A549 (cell line): ENCODE data around the gene CPNE1. TPM values are rescaled to one million over a fixed set of nuclear protein-coding genes. Genes with fewer than 3 reads are reported as not detected.
A peak's percentile ranks its signal among the peaks of the same experiment; 100 is the strongest.

Source experiments
- ATAC-seq, 2 experiments: fragments of 200-7000 bp in 1 of 2; fragments of >200 bp in 1 of 2; cut with Nextera tagmentation in 1 of 2; cut with Tn5 transposase in 1 of 2; 3 replicates each; pipeline versions ENCODE4 v1.8.0 to v1.9.1; 2018 to 2020; ENCODE audit warnings: mild to moderate bottlenecking in 1 of 2, moderate library complexity in 1 of 2
- CTCF ChIA-PET: fragments of 300-600 bp; sonication (Branson Sonifier 250); formaldehyde crosslinking; extraction: SDS; loops from one replicate; lab custom pipeline; 2021; ENCODE audit warnings: antibody characterized with exemption, inconsistent platforms; lab: Yijun Ruan, JAX
- POLR2A ChIA-PET: fragments of 350-600 bp; formaldehyde crosslinking; extraction: SDS; loops from one replicate; lab custom pipeline; 2021; ENCODE audit warnings: antibody characterized with exemption, inconsistent platforms; lab: Yijun Ruan, JAX
- DNase-seq, 2 experiments: peaks; one replicate each; pipeline versions ENCODE4 v3.0.0 to v3.0.0-alpha.2; 2011 to 2016; ENCODE audit warnings: low read depth in 1 of 2, low spot score in 1 of 2
- FAIRE-seq: peaks from 2 replicates; lab custom pipeline; 2011; peaks lifted over from hg19 to GRCh38; lab: Jason Lieb, UNC
- H3K27ac ChIP-seq, 2 experiments: fragments of >200 bp; sonication (Bioruptor Twin); formaldehyde crosslinking; 3 replicates each; pipeline ENCODE4 v1.5.1; 2016 to 2017
- H3K4me1 ChIP-seq: fragments of >200 bp; sonication (Bioruptor Twin); formaldehyde crosslinking; 3 replicates; pipeline ENCODE4 v1.6.1; 2016
- H3K4me2 ChIP-seq: fragments of >200 bp; sonication (Bioruptor Twin); formaldehyde crosslinking; 3 replicates; pipeline ENCODE4 v1.6.1; 2016
- H3K4me3 ChIP-seq: fragments of >200 bp; sonication (Bioruptor Twin); formaldehyde crosslinking; 3 replicates; pipeline ENCODE4 v1.5.1; 2016
- H3K9me3 ChIP-seq: fragments of >200 bp; sonication (Bioruptor Twin); formaldehyde crosslinking; 3 replicates; pipeline ENCODE4 v1.6.1; 2016
- CEBPB ChIP-seq, 2 experiments: fragments of >200 bp in 1 of 2; sonication (Bioruptor Twin) in 1 of 2; formaldehyde crosslinking in 1 of 2; IDR thresholded peaks; 2 replicates each; pipeline ENCODE4 v1.6.1; 2012 to 2016
- CHD2 ChIP-seq: fragments of 150-350 bp; IDR thresholded peaks from 2 replicates; pipeline ENCODE4 v1.6.1; 2014; ENCODE audit warnings: low read length; ENCODE audit not compliant: partially characterized antibody
- CHD4 ChIP-seq: fragments of 200-600 bp; sonication (generic); IDR thresholded peaks from 2 replicates; pipeline ENCODE4 v1.6.1; 2016; ENCODE audit warnings: antibody characterized with exemption, mild to moderate bottlenecking, borderline replicate concordance
- E2F6 ChIP-seq: IDR thresholded peaks from 2 replicates; pipeline ENCODE4 v1.6.1; 2012; ENCODE audit warnings: low read depth, borderline replicate concordance
- ELK1 ChIP-seq: fragments of 150-350 bp; IDR thresholded peaks from 2 replicates; pipeline ENCODE4 v1.6.1; 2014; ENCODE audit warnings: low read depth, mild to moderate bottlenecking, low read length
- FOSB ChIP-seq: fragments of 250-450 bp; sonication (Bioruptor Pico); IDR thresholded peaks from 2 replicates; pipeline ENCODE4 v1.5.0; 2020; ENCODE audit warnings: mild to moderate bottlenecking, moderate library complexity
- GATA3 ChIP-seq: IDR thresholded peaks from 2 replicates; pipeline ENCODE4 v1.6.1; 2012; ENCODE audit warnings: borderline replicate concordance
- HDAC2 ChIP-seq: fragments of 200-600 bp; sonication (generic); IDR thresholded peaks from 2 replicates; pipeline ENCODE4 v1.6.1; 2016
- HEYL ChIP-seq: fragments of 250-450 bp; sonication (Bioruptor Pico); IDR thresholded peaks from 2 replicates; pipeline ENCODE4 v1.8.0; 2021; ENCODE audit warnings: mild to moderate bottlenecking, moderate library complexity
- HMGXB4 ChIP-seq: fragments of 250-450 bp; sonication (Bioruptor Pico); IDR thresholded peaks from 2 replicates; pipeline ENCODE4 v1.5.0; 2021; ENCODE audit warnings: mild to moderate bottlenecking, moderate library complexity, borderline replicate concordance
- HOXA7 ChIP-seq: fragments of 250-450 bp; sonication (Bioruptor Pico); IDR thresholded peaks from 2 replicates; pipeline ENCODE4 v1.5.0; 2020; ENCODE audit warnings: mild to moderate bottlenecking, moderate library complexity
- JUN ChIP-seq, 2 experiments: fragments of >200 bp; sonication (Bioruptor Twin); formaldehyde crosslinking; IDR thresholded peaks; 2 replicates in 1 of 2; 3 replicates in 1 of 2; pipeline ENCODE4 v1.6.1; 2016 to 2017
- MAZ ChIP-seq: fragments of 150-350 bp; IDR thresholded peaks from 2 replicates; pipeline ENCODE4 v1.6.1; 2014; ENCODE audit warnings: antibody characterized with exemption, low read depth, low read length, borderline replicate concordance
- NR3C1 ChIP-seq: fragments of >200 bp; sonication (Bioruptor Twin); formaldehyde crosslinking; IDR thresholded peaks from 3 replicates; pipeline ENCODE4 v1.6.1; 2017
- POLR2AphosphoS2 ChIP-seq: conservative IDR thresholded peaks from 2 replicates; pipeline ENCODE4 v1.6.1; 2012; ENCODE audit warnings: low read length, improper control_type of control experiment, inconsistent platforms
- REST ChIP-seq: fragments of 200-600 bp; sonication (generic); IDR thresholded peaks from 2 replicates; pipeline ENCODE4 v1.6.1; 2016; ENCODE audit warnings: antibody characterized with exemption, mild to moderate bottlenecking, moderate library complexity
- RFX5 ChIP-seq: fragments of 450-650 bp; IDR thresholded peaks from 2 replicates; pipeline ENCODE4 v1.7.1; 2014; ENCODE audit warnings: antibody characterized with exemption, mild to moderate bottlenecking, moderate library complexity
- SREBF2 ChIP-seq: fragments of 450-650 bp; IDR thresholded peaks from 2 replicates; pipeline ENCODE4 v1.6.1; 2014; ENCODE audit warnings: mild to moderate bottlenecking, moderate library complexity
- USF2 ChIP-seq: fragments of 450-650 bp; IDR thresholded peaks from 2 replicates; pipeline ENCODE4 v1.6.1; 2014; ENCODE audit warnings: antibody characterized with exemption
- ZFP36 ChIP-seq: fragments of 450-650 bp; IDR thresholded peaks from 2 replicates; pipeline ENCODE4 v1.6.1; 2014; ENCODE audit warnings: borderline replicate concordance; ENCODE audit not compliant: partially characterized antibody
- WGBS: methylation state at CpG from one replicate; pipeline ENCODE4 v1.1.6; 2017; ENCODE audit errors: missing lambda C conversion rate; 5-methylcytosine and 5-hydroxymethylcytosine counted together
- polyA plus RNA-seq, 4 experiments: library from polyadenylated mRNA; depleted of rRNA in 3 of 4; stranded (reverse); fragments of >200 nt; fragmentation: RNase III in 1 of 4; extraction: RNeasy Plus Mini Kit Qiagen cat#74134 plus additional on column Dnase treatment in 1 of 4; gene quantifications; 2 replicates in 3 of 4; 3 replicates in 1 of 4; pipeline ENCODE4 v1.2.3, GENCODE V29; 2011 to 2017

The CPNE1 gene
- polyA plus RNA-seq, 2 of the 4 experiments (the other 2 are of a cell fraction): 199 to 244 TPM

DNA sequence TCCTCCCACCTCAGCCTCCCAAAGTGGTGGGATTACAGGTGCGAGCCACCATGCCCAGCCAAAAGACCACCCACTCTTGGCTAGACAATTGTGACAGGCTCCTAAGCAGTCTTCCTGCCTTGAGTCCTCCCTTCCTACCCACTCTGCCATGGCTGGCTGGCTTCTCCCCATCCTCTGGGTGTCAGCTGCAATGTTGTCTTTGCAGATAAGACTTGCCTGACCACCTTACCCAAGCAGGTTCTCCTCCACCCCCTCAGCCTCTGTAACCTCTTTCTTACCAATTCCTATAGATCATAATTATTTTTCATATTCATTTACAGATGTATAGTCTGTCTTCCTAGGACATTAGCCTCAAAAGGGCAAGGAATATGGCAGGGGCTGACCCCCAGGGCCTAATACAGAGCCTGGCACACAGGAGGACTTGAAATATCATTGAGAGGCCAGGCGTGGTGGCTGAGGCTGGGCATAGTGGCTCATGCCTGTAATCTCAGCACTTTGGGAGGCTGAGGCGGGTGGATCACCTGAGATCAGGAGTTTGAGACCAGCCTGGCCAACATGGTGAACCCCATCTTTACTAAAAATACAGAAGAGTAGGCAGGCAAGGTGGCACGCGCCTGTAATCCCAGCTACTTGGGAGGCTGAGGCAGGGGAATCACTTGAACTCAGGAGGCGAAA, 77.8 kb downstream of the CPNE1 start:
- ChIA-PET CTCF (interaction anchor here (1.0 kb wide), 1 partner anchor 367 kb away, joined by 3 read pairs; the partner anchor contains the start of gene SCAND1), POLR2A (no interaction called here)
- FAIRE-seq (no peak), ATAC-seq (no peak), DNase-seq (no peak)
- no peak overlapping the region for H3K4me3 ChIP-seq
- H3K4me2 ChIP-seq: no peak overlapping the region
- no peak for TF ChIP-seq FOSB (CRISPR knock-in tag)
- no peak for TF ChIP-seq CHD2
- TF ChIP-seq HOXA7 (CRISPR knock-in tag): no peak
- no peak for TF ChIP-seq JUN (IDR thresholded peaks at IDR 0.05)
- no peak for TF ChIP-seq GATA3
- no peak for TF ChIP-seq SREBF2
- TF ChIP-seq POLR2AphosphoS2: no peak
- no peak for TF ChIP-seq HMGXB4 (CRISPR knock-in tag)
- no peak for TF ChIP-seq RFX5
- no peak for TF ChIP-seq CHD4
- TF ChIP-seq MAZ: no peak
- no peak for TF ChIP-seq CEBPB (IDR thresholded peaks at IDR 0.05)
- 92% methylated on average over 6 of the region's 6 CpGs for WGBS
- H3K9me3 ChIP-seq: no peaks in the 10 kb centered on the region; the same call in 2 of the 3 replicates
- H3K27ac ChIP-seq: no peak overlapping the region
- H3K4me1 ChIP-seq: no peaks in the 10 kb centered on the region

DNA sequence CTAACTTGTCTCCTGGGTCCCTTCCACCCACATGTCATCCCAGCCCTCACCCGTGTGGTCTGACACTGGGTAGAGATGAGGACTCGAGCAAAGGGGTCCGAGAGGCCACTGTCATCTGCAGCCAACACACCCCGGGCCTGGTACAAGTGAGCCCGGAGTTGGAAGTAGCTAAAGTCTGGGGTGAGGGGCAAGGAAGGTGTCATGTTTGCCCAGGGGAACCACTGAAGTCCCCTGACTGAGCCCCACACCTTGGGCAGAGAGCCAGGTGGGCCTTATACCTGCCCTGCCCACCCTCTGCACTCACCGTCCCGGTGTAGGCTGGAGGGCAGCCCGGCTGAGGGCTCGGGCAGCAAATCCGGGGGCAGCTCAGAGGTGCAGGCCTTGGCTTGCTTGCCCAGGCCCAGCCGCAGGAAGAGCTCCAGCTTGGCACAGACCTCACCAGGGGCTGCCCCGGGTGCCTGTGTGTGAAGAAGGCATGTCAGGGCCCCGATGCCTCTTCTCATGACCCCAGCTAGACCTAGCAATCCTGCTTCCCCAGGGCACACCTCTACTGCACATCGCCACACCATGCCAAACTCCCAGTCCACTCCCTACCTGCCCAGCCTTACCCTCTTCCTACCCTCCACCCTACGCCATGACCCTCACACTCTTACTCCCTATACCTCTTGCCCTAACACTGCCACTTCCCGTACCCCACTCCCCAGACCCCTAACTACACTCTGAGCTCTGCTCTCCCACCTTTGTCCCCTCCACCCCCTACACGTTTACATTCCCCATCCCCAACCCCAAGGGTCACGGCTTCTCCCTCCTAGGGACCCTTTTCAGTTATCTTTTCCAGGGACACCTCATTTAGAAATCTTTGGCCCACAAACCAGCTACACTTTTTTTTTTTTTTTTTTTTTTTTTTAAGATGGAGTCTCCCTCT, 80.8 kb downstream of the CPNE1 start:
- DNase-seq (no peak), FAIRE-seq (no peak), ATAC-seq (peak; percentile 49 to 50; a peak in 3 of 6 replicates)
- H3K27ac ChIP-seq: no peak overlapping the region
- no peak overlapping the region for H3K4me3 ChIP-seq
- H3K4me1 ChIP-seq: no peaks in the 10 kb centered on the region
- H3K9me3 ChIP-seq: peaks cover 3% of the 10 kb centered on the region; the same call in 1 of the 3 replicates
- ChIA-PET CTCF (interaction anchor here (1.6 to 1.8 kb wide), 3 partner anchors 11 to 66 kb away, joined by 3 to 5 read pairs (median 4); no protein-coding TSS in a partner anchor), POLR2A (no interaction called here)
- TF ChIP-seq ELK1: no peak
- H3K4me2 ChIP-seq: no peak overlapping the region
- WGBS: 81% methylated on average over 18 of the region's 18 CpGs

DNA sequence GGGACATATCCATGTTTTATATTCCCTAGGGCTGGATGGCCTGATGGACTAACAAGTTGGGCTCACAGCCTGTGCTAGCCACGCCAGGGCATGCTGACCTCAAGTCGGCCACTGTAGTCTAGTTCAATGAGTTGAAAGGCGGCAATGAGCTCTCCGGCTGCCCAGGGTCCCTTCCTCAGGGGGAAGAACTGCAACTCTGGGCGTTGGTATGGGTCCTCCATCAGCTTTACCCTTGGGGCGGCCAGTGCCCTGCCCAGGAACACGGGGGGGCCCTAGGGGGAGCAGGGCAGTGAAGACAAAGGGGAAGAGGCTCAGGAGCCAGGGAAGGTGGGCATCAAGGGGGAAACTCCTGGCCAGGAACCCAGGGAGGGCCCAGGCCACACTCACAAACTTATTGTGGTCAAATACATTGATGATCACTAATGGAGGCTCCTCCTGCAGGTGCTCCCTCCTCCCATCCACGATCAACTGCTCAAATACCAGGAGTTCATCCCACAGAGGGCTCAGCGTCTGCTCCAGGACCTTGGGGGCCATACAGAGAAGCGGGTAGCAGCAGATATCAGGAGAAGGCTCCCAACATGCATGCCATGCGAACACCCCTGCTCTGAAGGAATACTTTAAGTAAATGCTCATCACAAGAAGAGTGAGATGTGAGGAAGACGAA, 81.8 kb downstream of the CPNE1 start:
- no peak overlapping the region for H3K4me2 ChIP-seq
- no peak for FAIRE-seq
- 75% methylated on average over 10 of the region's 12 CpGs for WGBS
- DNase-seq: no peak
- POLR2A ChIA-PET: no interaction called here
- H3K4me1 ChIP-seq: 0 out of 3 replicates have a peak, but pooled peaks cover 4% of the 10 kb centered on the region
- no peak overlapping the region for H3K4me3 ChIP-seq
- TF ChIP-seq HDAC2: no peak
- TF ChIP-seq NR3C1: no peak
- no peak for TF ChIP-seq E2F6
- TF ChIP-seq REST: no peak
- TF ChIP-seq USF2: no peak
- TF ChIP-seq SREBF2: no peak
- no peak for TF ChIP-seq HEYL (CRISPR knock-in tag)
- TF ChIP-seq ZFP36: no peak
- ATAC-seq: no peak; a peak in 1 of 6 replicates
- H3K27ac ChIP-seq: no peak overlapping the region
- H3K9me3 ChIP-seq: peaks cover 3% of the 10 kb centered on the region; the same call in 1 of the 3 replicates
- CTCF ChIA-PET: interaction anchor here (0.6 to 1.6 kb wide), 2 partner anchors 10 to 46 kb away, joined by 3 to 4 read pairs; no protein-coding TSS in a partner anchor
